Naive thymus-derived CD4-positive, alpha-beta T cell (primary cell): ENCODE results near the gene WDR37. TPM values are rescaled to one million over a fixed set of nuclear protein-coding genes. Genes with fewer than 3 reads are reported as not detected.

Experiments used
- ATAC-seq: fragments of 150-1000 bp; cut with Tn5 transposase; 2 replicates; pipeline ENCODE4 v1.10.0; 2021; ENCODE audit warnings: mild to moderate bottlenecking, moderate library complexity
- CTCF ChIA-PET: fragments of 350-600 bp; sonication (Branson Sonifier 250); formaldehyde crosslinking; loops from one replicate; lab custom pipeline; 2021; ENCODE audit warnings: antibody characterized with exemption; lab: Charles Lee
- POLR2A ChIA-PET: fragments of 350-600 bp; sonication (Branson Sonifier 250); formaldehyde crosslinking; loops from one replicate; lab custom pipeline; 2021; ENCODE audit warnings: antibody characterized with exemption, inconsistent platforms; lab: Charles Lee
- DNase-seq, 9 donors: peaks; one replicate each; pipeline versions ENCODE4 v3.0.0 to v3.0.0-alpha.2; 2020 to 2022; ENCODE audit warnings: mixed read lengths in 1 of 9
- H3K27ac ChIP-seq: one replicate; pipeline ENCODE4 v1.7.0; 2013; ENCODE audit warnings: mild to moderate bottlenecking, low read depth, low read length, moderate library complexity
- H3K27me3 ChIP-seq, 2 donors: one replicate each; pipeline ENCODE4 v1.7.0; 2013; ENCODE audit warnings: low read length in 2 of 2, mild to moderate bottlenecking in 2 of 2, moderate library complexity in 2 of 2; ENCODE audit not compliant: control insufficient read depth in 2 of 2, insufficient read depth in 2 of 2
- H3K36me3 ChIP-seq, 3 experiments: 1 replicate in 2 of 3; 2 replicates in 1 of 3; pipeline ENCODE4 v1.7.0; 2013; ENCODE audit warnings: low read length in 3 of 3, mild to moderate bottlenecking in 3 of 3, moderate library complexity in 1 of 3; ENCODE audit not compliant: insufficient read depth in 3 of 3, control insufficient read depth in 2 of 3
- H3K4me1 ChIP-seq, 2 donors: one replicate each; pipeline ENCODE4 v1.7.0; 2013; ENCODE audit warnings: low read length in 2 of 2, mild to moderate bottlenecking in 2 of 2, moderate library complexity in 1 of 2; ENCODE audit not compliant: control insufficient read depth in 2 of 2, insufficient read depth in 2 of 2
- H3K4me3 ChIP-seq: 2 replicates; pipeline ENCODE4 v1.7.0; 2013; ENCODE audit warnings: mild to moderate bottlenecking, low read length
- H3K9me3 ChIP-seq, 3 experiments: 1 replicate in 2 of 3; 2 replicates in 1 of 3; pipeline ENCODE4 v1.7.0; 2013; ENCODE audit warnings: low read length in 3 of 3; ENCODE audit not compliant: control insufficient read depth in 2 of 3
- H3K27ac Mint-ChIP-seq, 9 donors: one replicate each; pipeline ENCODE4 v1.8.0; 2020 to 2022; ENCODE audit warnings: mixed read lengths in 9 of 9, mild to moderate bottlenecking in 8 of 9, moderate library complexity in 5 of 9, inconsistent platforms in 2 of 9
- H3K27me3 Mint-ChIP-seq, 5 donors: one replicate each; pipeline ENCODE4 v1.8.0; 2021 to 2022; ENCODE audit warnings: mixed read lengths in 5 of 5, mild to moderate bottlenecking in 1 of 5
- H3K36me3 Mint-ChIP-seq, 5 donors: one replicate each; pipeline ENCODE4 v1.8.0; 2020 to 2022; ENCODE audit warnings: mixed read lengths in 5 of 5, mild to moderate bottlenecking in 3 of 5, inconsistent platforms in 1 of 5
- H3K4me1 Mint-ChIP-seq, 7 donors: one replicate each; pipeline ENCODE4 v1.8.0; 2020 to 2022; ENCODE audit warnings: mixed read lengths in 7 of 7, mild to moderate bottlenecking in 3 of 7, inconsistent platforms in 1 of 7
- H3K4me3 Mint-ChIP-seq, 10 donors: one replicate each; pipeline ENCODE4 v1.8.0; 2020 to 2022; ENCODE audit warnings: mild to moderate bottlenecking in 10 of 10, mixed read lengths in 10 of 10, moderate library complexity in 6 of 10, inconsistent platforms in 2 of 10
- H3K9me3 Mint-ChIP-seq, 11 donors: one replicate each; pipeline ENCODE4 v1.8.0; 2020 to 2022; ENCODE audit warnings: mixed read lengths in 11 of 11, mild to moderate bottlenecking in 4 of 11, inconsistent platforms in 1 of 11, moderate library complexity in 1 of 11
- intact Hi-C, 2 donors: fragments of 100-400 bp; cut with micrococcal nuclease; formaldehyde crosslinking; loops; one replicate each; pipeline ENCODE4 v1.15.1; 2023
- polyA plus RNA-seq, 2 donors: library from polyadenylated mRNA; unstranded; fragments of 300-500 nt; fragmentation: Illumina TruSeq; gene quantifications; one replicate each; pipeline ENCODE4 v1.2.3, GENCODE V29; 2021
- total RNA-seq, 6 experiments: library from RNA in 5 of 6; stranded (reverse) in 5 of 6; gene quantifications; 1 replicate in 5 of 6; 2 replicates in 1 of 6; pipeline ENCODE4 v1.2.3 and lab custom pipeline; 2021 to 2026

Gene WDR37
- total and polyA plus RNA-seq, 7 experiments from 2014 or later: 16.9 to 52.6 (median 35.8) TPM

DNA sequence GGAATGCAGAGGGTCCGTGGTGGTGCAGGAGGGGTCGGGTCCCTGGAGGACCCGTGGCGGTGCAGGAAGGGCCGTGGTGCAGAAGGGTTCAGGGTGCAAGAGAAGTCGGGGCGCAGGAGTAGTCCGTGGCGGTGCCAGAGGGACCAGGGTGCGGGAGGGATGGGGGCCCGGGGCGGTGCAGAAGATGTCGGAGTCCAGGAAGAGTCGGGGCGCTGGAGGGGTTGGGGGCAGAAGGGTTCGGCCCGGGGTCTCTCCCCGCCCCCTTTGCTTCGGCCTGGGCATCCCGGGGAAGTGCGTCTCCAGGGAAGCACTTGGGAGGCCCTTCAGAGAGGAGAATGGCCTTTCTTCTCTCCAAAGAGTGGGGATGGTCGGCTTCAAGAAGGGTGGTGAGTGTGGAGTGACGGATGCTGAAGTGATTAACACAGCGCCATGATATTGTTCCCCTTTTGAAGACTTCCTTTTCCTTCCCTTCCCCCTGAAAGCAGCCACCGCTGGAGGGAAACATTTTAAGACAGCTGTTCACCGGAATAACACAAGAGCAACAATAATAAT is 997 bp downstream of the WDR37 start:
- intact Hi-C loops: loop anchor here in 1 of 2 donors (2.0 to 5.0 kb wide), 3 partner anchors 14 to 920 kb away; partner anchors contain the start of gene ZMYND11
- no peaks in the 10 kb centered on the region for H3K9me3 Mint-ChIP-seq
- peak overlapping the region; percentile 90 to 99 (median 93) for H3K27ac Mint-ChIP-seq
- Histone ChIP-seq H3K4me1 (peaks cover 59 to 60% of the 10 kb centered on the region in 2 donors), H3K36me3 (peaks cover 0 to 14% (median 0%) of the 10 kb centered on the region in 3 experiments), H3K4me3 (peak overlapping the region; percentile 82), H3K27ac (peak overlapping the region; percentile 88), H3K27me3 (no peaks in the 10 kb centered on the region), H3K9me3 (no peaks in the 10 kb centered on the region)
- DNase-seq: no peak
- POLR2A ChIA-PET: interaction anchor here (0.7 to 1.3 kb wide), 3 partner anchors 8 to 131 kb away, joined by 3 to 4 read pairs (median 3); partner anchors contain the start of gene IDI1
- CTCF ChIA-PET: no interaction called here
- H3K36me3 Mint-ChIP-seq: peaks cover 0 to 28% (median 4%) of the 10 kb centered on the region in 5 donors
- H3K4me1 Mint-ChIP-seq: peaks cover 54 to 90% (median 83%) of the 10 kb centered on the region in 7 donors
- peak; percentile 30 for ATAC-seq
- H3K27me3 Mint-ChIP-seq: no peaks in the 10 kb centered on the region
- peak overlapping the region; percentile 89 to 99 (median 94) for H3K4me3 Mint-ChIP-seq

DNA sequence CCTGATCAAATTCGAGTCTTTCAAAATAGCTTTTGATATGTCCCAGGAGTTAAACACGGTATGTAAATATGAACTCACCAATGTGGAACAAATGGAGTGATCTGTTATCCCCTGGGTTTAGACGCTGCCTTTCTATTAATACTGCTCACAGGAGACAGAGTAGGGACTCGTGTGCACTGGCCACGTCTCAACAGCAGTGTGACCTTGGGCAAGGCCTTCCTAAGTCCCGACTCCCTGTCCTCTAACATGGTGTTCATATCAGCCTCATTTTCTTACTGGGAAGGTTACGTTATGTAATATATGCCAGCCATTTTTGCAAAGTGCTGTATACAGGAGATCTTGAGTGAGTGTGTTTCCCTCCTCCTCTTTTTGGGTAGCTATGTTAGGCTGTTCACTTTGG is 1.8 kb downstream of the WDR37 start:
- Histone ChIP-seq H3K4me3 (peak overlapping the region; percentile 82), H3K27ac (no peak overlapping the region), H3K4me1 (peaks cover 65 to 68% of the 10 kb centered on the region in 2 donors), H3K9me3 (no peaks in the 10 kb centered on the region), H3K27me3 (no peaks in the 10 kb centered on the region), H3K36me3 (peaks cover 0 to 8% (median 0%) of the 10 kb centered on the region in 3 experiments)
- POLR2A ChIA-PET: interaction anchor here (0.7 to 1.3 kb wide), 2 partner anchors 14 to 132 kb away, joined by 3 to 4 read pairs; no protein-coding TSS in a partner anchor
- peak overlapping the region; percentile 90 to 99 (median 93) for H3K27ac Mint-ChIP-seq
- H3K9me3 Mint-ChIP-seq: no peaks in the 10 kb centered on the region
- intact Hi-C loops: loop anchor here in 1 of 2 donors (5.0 kb wide), 1 partner anchor 921 kb away; the partner anchor contains the start of gene ZMYND11
- peaks cover 57 to 90% (median 83%) of the 10 kb centered on the region in 7 donors for H3K4me1 Mint-ChIP-seq
- peaks cover 0 to 26% (median 0%) of the 10 kb centered on the region in 5 donors for H3K36me3 Mint-ChIP-seq
- DNase-seq (no peak), ATAC-seq (no peak)
- peak overlapping the region; percentile 89 to 99 (median 94) for H3K4me3 Mint-ChIP-seq
- CTCF ChIA-PET: no interaction called here
- no peaks in the 10 kb centered on the region for H3K27me3 Mint-ChIP-seq

DNA sequence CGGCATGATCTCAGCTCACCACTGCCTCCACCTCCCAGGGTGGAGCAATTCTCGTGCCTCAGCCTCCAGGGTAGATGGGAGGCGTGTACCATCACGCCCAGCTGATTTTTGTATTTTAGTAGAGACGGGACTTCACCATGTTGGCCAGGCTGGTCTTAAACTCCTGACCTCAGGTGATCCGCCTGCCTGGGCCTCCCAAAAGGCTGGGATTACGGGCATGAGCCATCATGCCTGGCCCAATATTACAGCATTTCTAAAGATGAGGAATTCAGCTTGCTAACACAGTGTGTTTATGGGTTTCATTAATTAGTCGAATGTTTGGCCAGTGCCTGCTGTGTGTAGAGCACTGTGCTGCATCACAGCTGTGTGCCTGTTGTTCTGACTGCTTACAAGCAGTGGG is 3.7 kb downstream of the WDR37 start:
- no peaks in the 10 kb centered on the region for H3K27me3 ChIP-seq
- no peaks in the 10 kb centered on the region for H3K9me3 Mint-ChIP-seq
- H3K36me3 ChIP-seq: peaks cover 0 to 8% (median 0%) of the 10 kb centered on the region in 3 experiments
- no peak for ATAC-seq
- H3K27me3 Mint-ChIP-seq: no peaks in the 10 kb centered on the region
- H3K27ac Mint-ChIP-seq: peak overlapping the region in 8 of 9 donors; percentile 55 to 99 (median 86)
- intact Hi-C loops: loop anchor here in 1 of 2 donors (5.0 kb wide), 1 partner anchor 923 kb away; the partner anchor contains the start of gene ZMYND11
- ChIA-PET POLR2A (interaction anchor here (1.0 to 1.5 kb wide), 2 partner anchors 11 to 15 kb away, joined by 3 to 13 read pairs; partner anchors contain the start of gene IDI1), CTCF (interaction anchor here (0.7 to 1.1 kb wide), 2 partner anchors 9 to 15 kb away, joined by 3 read pairs; no protein-coding TSS in a partner anchor)
- no peak overlapping the region for H3K27ac ChIP-seq
- peaks cover 0 to 30% (median 5%) of the 10 kb centered on the region in 5 donors for H3K36me3 Mint-ChIP-seq
- H3K4me1 ChIP-seq: peaks cover 67 to 76% of the 10 kb centered on the region in 2 donors
- H3K9me3 ChIP-seq: no peaks in the 10 kb centered on the region
- no peak overlapping the region for H3K4me3 ChIP-seq
- DNase-seq: no peak
- H3K4me1 Mint-ChIP-seq: peaks cover 63 to 90% (median 83%) of the 10 kb centered on the region in 7 donors
- H3K4me3 Mint-ChIP-seq: peak overlapping the region in 7 of 10 donors; percentile 11 to 81 (median 45)

- peak in 4 of 9 donors; percentile 23 to 65 (median 38) for DNase-seq
- H3K9me3 Mint-ChIP-seq: no peaks in the 10 kb centered on the region
- peaks cover 0 to 21% (median 6%) of the 10 kb centered on the region in 5 donors for H3K36me3 Mint-ChIP-seq
- H3K4me1 Mint-ChIP-seq: peaks cover 67 to 98% (median 92%) of the 10 kb centered on the region in 7 donors
- peaks cover 62 to 72% of the 10 kb centered on the region in 2 donors for H3K4me1 ChIP-seq
- peak; percentile 46 for ATAC-seq
- no peaks in the 10 kb centered on the region for H3K36me3 ChIP-seq
- H3K27ac Mint-ChIP-seq: peak overlapping the region; percentile 58 to 99 (median 90)
- ChIA-PET POLR2A (interaction anchor here (0.6 to 1.4 kb wide), 7 partner anchors 9 to 74 kb away, joined by 3 to 8 read pairs (median 3); partner anchors contain the start of genes GTPBP4 and IDI1), CTCF (interaction anchor here (0.7 kb wide), 1 partner anchor 12 kb away, joined by 6 read pairs; no protein-coding TSS in a partner anchor)
- H3K27me3 Mint-ChIP-seq: no peaks in the 10 kb centered on the region
- peak overlapping the region; percentile 62 to 81 (median 76) for H3K4me3 Mint-ChIP-seq
- peak overlapping the region; percentile 73 for H3K27ac ChIP-seq
- intact Hi-C loops: loop anchor here in 1 of 2 donors (2.0 kb wide), 1 partner anchor 13 kb away; the partner anchor contains the start of gene IDI1
- H3K4me3 ChIP-seq: peak overlapping the region; percentile 29
- H3K27me3 ChIP-seq: no peaks in the 10 kb centered on the region
- no peaks in the 10 kb centered on the region for H3K9me3 ChIP-seq
These were observed 6.0 kb downstream of the WDR37 start for GRCh38 chr10:1061930-1062774.

GRCh38 chr10:1063232-1063865 is 7.2 kb downstream of the WDR37 start:
- Mint-ChIP-seq H3K27me3 (no peaks in the 10 kb centered on the region), H3K4me3 (peak overlapping the region; percentile 62 to 81 (median 76)), H3K27ac (peak overlapping the region; percentile 58 to 99 (median 90)), H3K36me3 (peaks cover 0 to 13% (median 3%) of the 10 kb centered on the region in 5 donors), H3K4me1 (peaks cover 60 to 96% (median 90%) of the 10 kb centered on the region in 7 donors), H3K9me3 (no peaks in the 10 kb centered on the region)
- CTCF ChIA-PET: interaction anchor here (0.6 to 0.7 kb wide), 2 partner anchors 19 to 786 kb away, joined by 3 to 5 read pairs; no protein-coding TSS in a partner anchor
- no peaks in the 10 kb centered on the region for H3K36me3 ChIP-seq
- H3K9me3 ChIP-seq: no peaks in the 10 kb centered on the region
- ATAC-seq (peak; percentile 88), DNase-seq (peak in 7 of 9 donors; percentile 24 to 53 (median 50))
- no peaks in the 10 kb centered on the region for H3K27me3 ChIP-seq
- H3K4me1 ChIP-seq: peaks cover 51 to 63% of the 10 kb centered on the region in 2 donors
- H3K27ac ChIP-seq: peak overlapping the region; percentile 73
- intact Hi-C loops: loop anchor here in 1 of 2 donors (2.0 kb wide), 1 partner anchor 15 kb away; the partner anchor contains the start of gene IDI1
- POLR2A ChIA-PET: interaction anchor here (0.6 to 1.4 kb wide), 7 partner anchors 10 to 75 kb away, joined by 3 to 8 read pairs (median 4); partner anchors contain the start of genes GTPBP4 and IDI1
- H3K4me3 ChIP-seq: peak overlapping the region; percentile 35
